ENCODE measurements around the gene BICD1.

BICD1 gene

GRCh38 chr12:32170437-32170998 is 63.9 kb downstream of the BICD1 start:
- TF ChIP-seq ZBTB7A (IDR thresholded peaks at IDR 0.05; ENCODE audit: low read depth): no peak
- TF ChIP-seq EGR1 (IDR thresholded peaks at IDR 0.05): no peak
- no peak for TF ChIP-seq REST (IDR thresholded peaks at IDR 0.05; ENCODE audit: low read depth)
- TF ChIP-seq CREB1 (IDR thresholded peaks at IDR 0.05; ENCODE audit: low read depth): no peak
- TF ChIP-seq TEAD4 (IDR thresholded peaks at IDR 0.05): no peak
- no peak for TF ChIP-seq EP300 (IDR thresholded peaks at IDR 0.05; ENCODE audit: borderline replicate concordance)
- TF ChIP-seq NFIC (IDR thresholded peaks at IDR 0.05): no peak
- no peak for TF ChIP-seq FOXM1 (IDR thresholded peaks at IDR 0.05; ENCODE audit: borderline replicate concordance, low read depth)

GRCh38 chr12:32171211-32171610 is 64.6 kb downstream of the BICD1 start:
- TF ChIP-seq REST (IDR thresholded peaks at IDR 0.05; ENCODE audit: low read depth) (no peak), ZBTB7A (IDR thresholded peaks at IDR 0.05; ENCODE audit: low read depth) (no peak), CREB1 (IDR thresholded peaks at IDR 0.05; ENCODE audit: low read depth) (no peak), NFIC (IDR thresholded peaks at IDR 0.05) (no peak), FOXM1 (IDR thresholded peaks at IDR 0.05; ENCODE audit: borderline replicate concordance, low read depth) (no peak), TAF1 (IDR thresholded peaks at IDR 0.05; ENCODE audit: low read depth) (no peak), RAD21 (IDR thresholded peaks at IDR 0.05; ENCODE audit: low read depth) (no peak), TCF12 (IDR thresholded peaks at IDR 0.05; ENCODE audit: low read depth) (no peak), MAX (IDR thresholded peaks at IDR 0.05) (no peak), CEBPB (IDR thresholded peaks at IDR 0.05) (no peak), YY1 (IDR thresholded peaks at IDR 0.05; ENCODE audit: low read depth) (no peak), EGR1 (IDR thresholded peaks at IDR 0.05) (no peak), EP300 (IDR thresholded peaks at IDR 0.05; ENCODE audit: borderline replicate concordance) (no peak), TEAD4 (IDR thresholded peaks at IDR 0.05) (no peak), USF1 (IDR thresholded peaks at IDR 0.05) (no peak)

- no peak for TF ChIP-seq ZBTB7A (IDR thresholded peaks at IDR 0.05; ENCODE audit: low read depth)
- no peak for TF ChIP-seq EGR1 (IDR thresholded peaks at IDR 0.05)
Observed at GRCh38 chr12:32176606-32177005, 70.0 kb downstream of the BICD1 start.

- TF ChIP-seq CREB1 (IDR thresholded peaks at IDR 0.05; ENCODE audit: low read depth) (no peak), EGR1 (IDR thresholded peaks at IDR 0.05) (no peak), FOXM1 (IDR thresholded peaks at IDR 0.05; ENCODE audit: borderline replicate concordance, low read depth) (no peak), TCF12 (IDR thresholded peaks at IDR 0.05; ENCODE audit: low read depth) (no peak), TEAD4 (IDR thresholded peaks at IDR 0.05) (no peak), USF1 (IDR thresholded peaks at IDR 0.05) (no peak), MAX (IDR thresholded peaks at IDR 0.05) (no peak), EP300 (IDR thresholded peaks at IDR 0.05; ENCODE audit: borderline replicate concordance) (no peak), ZBTB7A (IDR thresholded peaks at IDR 0.05; ENCODE audit: low read depth) (no peak), TAF1 (IDR thresholded peaks at IDR 0.05; ENCODE audit: low read depth) (no peak), REST (IDR thresholded peaks at IDR 0.05; ENCODE audit: low read depth) (no peak), RAD21 (IDR thresholded peaks at IDR 0.05; ENCODE audit: low read depth) (no peak), CEBPB (IDR thresholded peaks at IDR 0.05) (no peak), NFIC (IDR thresholded peaks at IDR 0.05) (no peak), YY1 (IDR thresholded peaks at IDR 0.05; ENCODE audit: low read depth) (no peak)
Observed at GRCh38 chr12:32178341-32179010, 71.8 kb downstream of the BICD1 start.
